Osteocyte (in vitro differentiated cells): Measurements from ENCODE around the gene PPFIA3. TPM values are rescaled to one million over a fixed set of nuclear protein-coding genes. Genes with fewer than 3 reads are reported as not detected.
"Not testable (repeated sequence)": the region's sequence is repeated elsewhere in the genome, so short reads cannot be mapped to it uniquely, and the experiment has no call there.

ENCODE experiments used
- DNase-seq: peaks from one replicate; pipeline ENCODE4 v3.0.0; 2021; ENCODE audit warnings: mixed read lengths; ENCODE audit not compliant: unreplicated experiment; ENCODE audit errors: extremely low spot score
- H3K27ac Mint-ChIP-seq: one replicate; pipeline ENCODE4 v1.8.0; 2021; ENCODE audit warnings: mild to moderate bottlenecking, mixed read lengths; ENCODE audit not compliant: unreplicated experiment
- H3K27me3 Mint-ChIP-seq: one replicate; pipeline ENCODE4 v1.8.0; 2021; ENCODE audit warnings: mixed read lengths; ENCODE audit not compliant: unreplicated experiment
- H3K36me3 Mint-ChIP-seq: one replicate; pipeline ENCODE4 v1.8.0; 2021; ENCODE audit warnings: mixed read lengths; ENCODE audit not compliant: unreplicated experiment
- H3K4me1 Mint-ChIP-seq: one replicate; pipeline ENCODE4 v1.8.0; 2021; ENCODE audit warnings: mixed read lengths; ENCODE audit not compliant: unreplicated experiment
- H3K4me3 Mint-ChIP-seq: one replicate; pipeline ENCODE4 v1.8.0; 2021; ENCODE audit warnings: mild to moderate bottlenecking, moderate library complexity, mixed read lengths; ENCODE audit not compliant: unreplicated experiment
- H3K9me3 Mint-ChIP-seq: one replicate; pipeline ENCODE4 v1.8.0; 2021; ENCODE audit warnings: mixed read lengths; ENCODE audit not compliant: unreplicated experiment
- total RNA-seq: library from RNA; stranded (reverse); gene quantifications from 2 replicates; pipeline ENCODE4 v1.2.1, GENCODE V29; 2021
- TF ChIP-seq, protein P1 (sequence below): fragments of 200-600 bp; sonication (generic); IDR thresholded peaks from 2 replicates; pipeline ENCODE4 v1.5.0; 2021; ENCODE audit warnings: antibody characterized with exemption, mild to moderate bottlenecking, moderate library complexity

PPFIA3 gene
- total RNA-seq, 1 donor from 2014 or later: 6.6 TPM

- H3K27ac Mint-ChIP-seq: no peak overlapping the region
- TF ChIP-seq, protein P1, sequence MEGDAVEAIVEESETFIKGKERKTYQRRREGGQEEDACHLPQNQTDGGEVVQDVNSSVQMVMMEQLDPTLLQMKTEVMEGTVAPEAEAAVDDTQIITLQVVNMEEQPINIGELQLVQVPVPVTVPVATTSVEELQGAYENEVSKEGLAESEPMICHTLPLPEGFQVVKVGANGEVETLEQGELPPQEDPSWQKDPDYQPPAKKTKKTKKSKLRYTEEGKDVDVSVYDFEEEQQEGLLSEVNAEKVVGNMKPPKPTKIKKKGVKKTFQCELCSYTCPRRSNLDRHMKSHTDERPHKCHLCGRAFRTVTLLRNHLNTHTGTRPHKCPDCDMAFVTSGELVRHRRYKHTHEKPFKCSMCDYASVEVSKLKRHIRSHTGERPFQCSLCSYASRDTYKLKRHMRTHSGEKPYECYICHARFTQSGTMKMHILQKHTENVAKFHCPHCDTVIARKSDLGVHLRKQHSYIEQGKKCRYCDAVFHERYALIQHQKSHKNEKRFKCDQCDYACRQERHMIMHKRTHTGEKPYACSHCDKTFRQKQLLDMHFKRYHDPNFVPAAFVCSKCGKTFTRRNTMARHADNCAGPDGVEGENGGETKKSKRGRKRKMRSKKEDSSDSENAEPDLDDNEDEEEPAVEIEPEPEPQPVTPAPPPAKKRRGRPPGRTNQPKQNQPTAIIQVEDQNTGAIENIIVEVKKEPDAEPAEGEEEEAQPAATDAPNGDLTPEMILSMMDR: no peak
- peaks cover 13% of the 10 kb centered on the region for H3K36me3 Mint-ChIP-seq
- peaks cover 4% of the 10 kb centered on the region for H3K4me1 Mint-ChIP-seq
- DNase-seq: no peak
- no peaks in the 10 kb centered on the region for H3K9me3 Mint-ChIP-seq
- H3K4me3 Mint-ChIP-seq: no peak overlapping the region
- H3K27me3 Mint-ChIP-seq: no peaks in the 10 kb centered on the region
These were observed 53.9 kb downstream of the PPFIA3 start for GRCh38 chr19:49173198-49173597.

DNA sequence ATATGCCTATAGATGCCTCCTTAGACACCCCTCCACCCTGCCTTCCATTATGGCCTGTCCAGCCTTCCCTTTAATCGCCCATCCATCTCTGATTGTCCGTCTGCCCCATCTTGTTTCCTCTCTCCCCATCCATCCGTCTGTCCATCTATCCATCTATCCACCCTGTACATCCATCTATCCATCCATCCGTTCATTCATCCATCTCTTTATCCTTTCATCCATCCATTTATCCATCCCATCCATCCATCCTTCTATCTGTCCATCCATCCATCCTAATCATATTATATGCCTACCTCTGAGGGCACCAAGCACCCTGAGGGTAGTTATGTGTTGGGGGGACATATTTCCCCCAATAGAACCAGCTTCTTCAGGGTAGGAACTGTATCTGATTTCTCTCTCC is 61.3 kb downstream of the PPFIA3 start:
- Mint-ChIP-seq H3K4me3 (no peak overlapping the region), H3K27me3 (no peaks in the 10 kb centered on the region), H3K9me3 (peaks cover 4% of the 10 kb centered on the region), H3K4me1 (peaks cover 4% of the 10 kb centered on the region), H3K36me3 (peaks cover 30% of the 10 kb centered on the region), H3K27ac (no peak overlapping the region)
- TF ChIP-seq, protein P1: no peak
- DNase-seq: no peak

GRCh38 chr19:49182010-49182847 is 62.9 kb downstream of the PPFIA3 start:
- not testable (repeated sequence) for H3K27me3 Mint-ChIP-seq, H3K27ac Mint-ChIP-seq, H3K4me1 Mint-ChIP-seq, H3K4me3 Mint-ChIP-seq, DNase-seq, H3K9me3 Mint-ChIP-seq
- peaks cover 33% of the 10 kb centered on the region for H3K36me3 Mint-ChIP-seq

DNA sequence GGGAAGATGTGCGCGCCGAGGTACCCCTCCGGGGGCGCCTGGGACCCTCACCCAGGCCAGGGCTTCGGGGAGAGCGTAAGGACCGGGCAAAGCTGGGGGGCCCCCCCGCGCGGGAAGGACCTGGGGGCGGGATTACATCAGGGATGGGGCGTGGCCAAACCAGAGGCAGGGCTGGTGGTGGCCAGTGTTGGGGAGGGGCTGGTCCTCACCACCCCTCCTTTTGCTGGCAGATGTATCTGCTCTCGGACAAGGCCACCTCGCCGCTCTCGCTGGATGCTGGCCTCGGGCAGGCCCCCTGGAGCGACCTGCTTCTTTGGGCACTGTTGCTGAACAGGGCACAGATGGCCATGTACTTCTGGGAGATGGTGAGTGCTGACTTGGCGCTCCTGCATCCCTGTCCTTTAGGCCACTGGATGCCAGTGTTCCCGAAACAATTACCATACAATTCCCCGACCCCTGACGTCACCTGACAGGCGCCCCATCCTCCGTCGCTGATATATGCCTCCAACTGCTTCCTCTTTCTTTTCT is 63.6 kb downstream of the PPFIA3 start:
- Mint-ChIP-seq H3K27ac (no peak overlapping the region), H3K36me3 (peaks cover 36% of the 10 kb centered on the region), H3K4me3 (no peak overlapping the region), H3K9me3 (peaks cover 4% of the 10 kb centered on the region), H3K27me3 (no peaks in the 10 kb centered on the region), H3K4me1 (no peaks in the 10 kb centered on the region)
- TF ChIP-seq, protein P1: no peak
- no peak for DNase-seq

DNA sequence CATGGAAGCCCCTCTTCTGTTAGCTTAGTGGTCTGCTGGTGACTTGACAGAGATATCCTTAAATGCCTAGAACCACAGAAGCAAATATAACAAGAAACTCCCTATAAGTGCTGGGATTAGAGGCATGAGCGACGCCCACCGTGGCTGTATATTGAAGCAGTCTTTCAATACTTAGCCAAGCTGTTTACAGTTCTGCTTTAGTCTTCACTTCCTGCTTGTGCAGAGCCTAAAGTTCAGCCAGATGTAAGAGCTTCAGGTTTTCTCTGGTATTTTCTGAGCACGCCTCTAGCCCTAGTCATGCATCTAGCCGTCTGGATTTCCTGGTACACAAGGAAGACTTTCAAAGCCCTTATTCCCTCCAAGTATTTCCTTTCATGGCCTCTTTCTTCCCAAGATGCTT is 66.8 kb downstream of the PPFIA3 start:
- TF ChIP-seq, protein P1: no peak
- no peak for DNase-seq
- H3K27me3 Mint-ChIP-seq: no peaks in the 10 kb centered on the region
- no peaks in the 10 kb centered on the region for H3K4me1 Mint-ChIP-seq
- H3K27ac Mint-ChIP-seq: no peak overlapping the region
- H3K4me3 Mint-ChIP-seq: no peak overlapping the region
- H3K9me3 Mint-ChIP-seq: peaks cover 4% of the 10 kb centered on the region
- H3K36me3 Mint-ChIP-seq: peaks cover 54% of the 10 kb centered on the region
